ENCODE results near the gene HERC4. TPM values are rescaled to one million over a fixed set of nuclear protein-coding genes. Genes with fewer than 3 reads are reported as not detected.

Gene HERC4
- total and polyA plus RNA-seq, 9 of the 15 experiments (the other 6 are each of a cell fraction or from before 2014, with no cell fraction given), result 12.5 to 33.5 (median 22.8) TPM

- TF ChIP-seq ZBTB40 (IDR thresholded peaks at IDR 0.05), result no peak
- TF ChIP-seq ZBTB40 (CRISPR knock-in tag; IDR thresholded peaks at IDR 0.05), result no peak
- no peak for TF ChIP-seq SMARCC2 (IDR thresholded peaks at IDR 0.05; ENCODE audit: low read depth)
- TF ChIP-seq TFAP4 (CRISPR knock-in tag; IDR thresholded peaks at IDR 0.05; ENCODE audit: borderline replicate concordance), result no peak
- TF ChIP-seq ZNF165 (CRISPR knock-in tag; IDR thresholded peaks at IDR 0.05; ENCODE audit: borderline replicate concordance), result no peak
- TF ChIP-seq PHF20 (IDR thresholded peaks at IDR 0.05; ENCODE audit: partially characterized antibody), result no peak
- no peak for TF ChIP-seq POLR2AphosphoS2 (IDR thresholded peaks at IDR 0.05; ENCODE audit: low read length)
- no peak for TF ChIP-seq ELF4 (CRISPR knock-in tag; IDR thresholded peaks at IDR 0.05)
Measured at GRCh38 chr10:67914777-67915340, 160.2 kb downstream of the HERC4 start (continued).
